Tibial nerve (tissue), 4 donors: ENCODE results near the gene ELMOD1. TPM values are rescaled to one million over a fixed set of nuclear protein-coding genes. Genes with fewer than 3 reads are reported as not detected.

Source experiments
- DNase-seq, 2 donors: peaks; one replicate each; pipeline ENCODE4 v3.0.0-alpha.2; 2019; ENCODE audit warnings: low spot score in 2 of 2
- H3K27ac ChIP-seq, 4 donors: fragments of 200-600 bp; sonication (generic) in 3 of 4; one replicate each; pipeline ENCODE4 v1.5.1; 2017 to 2019; ENCODE audit warnings: mild to moderate bottlenecking in 1 of 4
- H3K27me3 ChIP-seq, 2 donors: fragments of 200-600 bp; sonication (generic) in 1 of 2; one replicate each; pipeline versions ENCODE4 v1.5.1 to v1.6.0; 2017 to 2019
- H3K36me3 ChIP-seq, 3 donors: fragments of 200-600 bp; sonication (generic); one replicate each; pipeline ENCODE4 v1.5.1; 2018 to 2019
- H3K4me1 ChIP-seq, 4 donors: fragments of 200-600 bp; sonication (generic) in 3 of 4; one replicate each; pipeline ENCODE4 v1.5.1; 2017 to 2019
- H3K4me3 ChIP-seq, 4 donors: fragments of 200-600 bp; sonication (generic) in 3 of 4; one replicate each; pipeline ENCODE4 v1.5.1; 2017 to 2019; ENCODE audit warnings: mild to moderate bottlenecking in 1 of 4, moderate library complexity in 1 of 4
- H3K9me3 ChIP-seq, 4 donors: fragments of 200-600 bp; sonication (generic) in 3 of 4; one replicate each; pipeline ENCODE4 v1.5.1; 2017 to 2019
- EP300 ChIP-seq, 2 donors: sonication (generic); formaldehyde crosslinking; IDR thresholded peaks; one replicate each; pipeline ENCODE4 v1.6.1; 2017; ENCODE audit warnings: antibody characterized with exemption in 2 of 2, mild to moderate bottlenecking in 1 of 2
- POLR2A ChIP-seq, 2 donors: fragments of 450-650 bp; IDR thresholded peaks; one replicate each; pipeline ENCODE4 v1.6.1; 2017; ENCODE audit warnings: antibody characterized with exemption in 2 of 2, mild to moderate bottlenecking in 2 of 2, moderate library complexity in 2 of 2
- WGBS, 2 donors: methylation state at CpG; one replicate each; pipeline ENCODE4 v1.1.5; 2018; 5-methylcytosine and 5-hydroxymethylcytosine counted together
- total RNA-seq, 4 donors: library from RNA; depleted of rRNA; stranded (reverse); fragments of >200 nt; gene quantifications; one replicate each; pipeline ENCODE4 v1.1.0, GENCODE V29; 2016
- TF ChIP-seq, protein P1 (sequence below), 5 experiments: fragments of 200-600 bp in 3 of 5; fragments of 450-650 bp in 2 of 5; sonication (generic) in 3 of 5; IDR thresholded peaks; one replicate each; pipeline ENCODE4 v1.5.1; 2016 to 2019; ENCODE audit warnings: antibody characterized with exemption in 5 of 5, mild to moderate bottlenecking in 3 of 5, moderate library complexity in 2 of 5

The ELMOD1 gene
- total RNA-seq, 4 donors from 2014 or later: 0.30 to 1.2 (median 0.85) TPM

DNA sequence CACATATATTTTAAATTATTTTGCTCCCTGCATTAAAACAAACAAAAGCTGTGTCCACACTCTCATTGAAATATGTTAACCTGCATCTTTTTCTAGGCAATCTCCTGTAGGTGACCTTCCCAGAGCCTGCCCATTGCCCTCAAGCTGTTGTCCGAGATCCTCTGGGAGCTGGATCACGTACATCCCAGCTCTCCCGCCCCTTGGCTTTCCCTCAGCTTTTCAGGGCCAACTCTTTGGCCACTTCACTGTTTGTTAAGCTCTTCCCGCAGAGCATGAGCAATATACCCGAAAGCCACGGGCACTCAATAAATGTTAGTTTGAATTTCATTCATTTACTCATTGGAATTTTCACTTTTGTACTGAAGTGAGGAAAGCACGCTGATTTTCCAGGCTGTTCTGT, 32.2 kb downstream of the ELMOD1 start:
- Histone ChIP-seq H3K4me3 (no peak overlapping the region), H3K27me3 (peaks cover 0 to 4% of the 10 kb centered on the region in 2 donors), H3K36me3 (no peaks in the 10 kb centered on the region), H3K27ac (no peak overlapping the region), H3K9me3 (no peaks in the 10 kb centered on the region), H3K4me1 (peaks cover 0 to 9% (median 0%) of the 10 kb centered on the region in 4 donors)
- TF ChIP-seq EP300 (IDR thresholded peaks at IDR 0.05) (no peak), POLR2A (IDR thresholded peaks at IDR 0.05) (no peak)
- TF ChIP-seq, protein P1, sequence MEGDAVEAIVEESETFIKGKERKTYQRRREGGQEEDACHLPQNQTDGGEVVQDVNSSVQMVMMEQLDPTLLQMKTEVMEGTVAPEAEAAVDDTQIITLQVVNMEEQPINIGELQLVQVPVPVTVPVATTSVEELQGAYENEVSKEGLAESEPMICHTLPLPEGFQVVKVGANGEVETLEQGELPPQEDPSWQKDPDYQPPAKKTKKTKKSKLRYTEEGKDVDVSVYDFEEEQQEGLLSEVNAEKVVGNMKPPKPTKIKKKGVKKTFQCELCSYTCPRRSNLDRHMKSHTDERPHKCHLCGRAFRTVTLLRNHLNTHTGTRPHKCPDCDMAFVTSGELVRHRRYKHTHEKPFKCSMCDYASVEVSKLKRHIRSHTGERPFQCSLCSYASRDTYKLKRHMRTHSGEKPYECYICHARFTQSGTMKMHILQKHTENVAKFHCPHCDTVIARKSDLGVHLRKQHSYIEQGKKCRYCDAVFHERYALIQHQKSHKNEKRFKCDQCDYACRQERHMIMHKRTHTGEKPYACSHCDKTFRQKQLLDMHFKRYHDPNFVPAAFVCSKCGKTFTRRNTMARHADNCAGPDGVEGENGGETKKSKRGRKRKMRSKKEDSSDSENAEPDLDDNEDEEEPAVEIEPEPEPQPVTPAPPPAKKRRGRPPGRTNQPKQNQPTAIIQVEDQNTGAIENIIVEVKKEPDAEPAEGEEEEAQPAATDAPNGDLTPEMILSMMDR (IDR thresholded peaks at IDR 0.05): no peak
- 60 to 61% methylated on average over 7 of the region's 7 CpGs for WGBS, 2 donors
- no peak for DNase-seq

DNA sequence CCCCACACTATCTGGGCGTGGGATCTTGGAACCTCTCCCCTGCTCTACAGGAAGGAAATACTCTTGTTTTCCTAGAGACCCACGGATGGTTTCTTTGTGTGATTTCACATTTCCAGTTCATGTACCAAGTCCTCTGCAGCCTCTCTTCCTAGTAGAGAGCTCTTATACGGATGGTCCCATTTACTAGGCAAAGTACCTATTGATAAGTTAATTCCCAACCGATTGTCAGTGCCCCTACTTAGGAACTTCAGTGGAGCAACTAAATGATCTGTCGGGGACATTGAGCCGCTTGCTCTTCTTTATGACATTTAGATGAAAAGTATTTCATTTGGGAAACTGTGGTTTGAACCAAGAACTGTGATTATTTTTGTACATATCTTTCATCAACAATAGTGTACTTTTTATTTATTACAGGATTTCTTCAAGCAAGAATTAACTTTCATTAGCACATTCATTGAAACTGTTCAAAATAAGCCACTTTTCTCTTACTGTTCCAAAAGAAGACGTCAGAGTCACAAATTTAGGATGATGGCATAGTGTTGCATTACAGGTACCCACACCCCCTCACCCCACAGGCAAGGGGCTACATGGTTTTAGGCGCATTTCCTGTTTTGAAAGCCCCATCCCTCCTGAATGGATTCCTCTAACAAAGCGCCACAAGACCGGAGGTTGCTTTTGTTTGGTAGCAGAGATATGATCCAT, 34.2 kb downstream of the ELMOD1 start:
- WGBS, 2 donors: 51 to 53% methylated on average over 10 of the region's 10 CpGs
- TF ChIP-seq, protein P1 (IDR thresholded peaks at IDR 0.05): no peak

DNA sequence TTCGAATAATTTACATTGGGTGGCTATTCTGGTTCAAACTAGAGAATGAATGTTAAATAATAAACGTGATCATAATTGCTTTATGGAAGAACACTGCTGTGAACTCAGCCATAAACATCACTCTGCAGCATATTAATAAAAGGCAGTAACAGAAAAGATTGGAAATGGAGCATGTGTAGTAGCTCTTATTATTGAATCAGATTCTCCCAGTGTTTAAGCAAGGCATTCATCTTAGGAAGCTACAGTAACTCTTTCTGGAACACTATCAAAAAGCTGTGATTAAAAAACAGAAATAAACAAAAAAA, 34.7 kb downstream of the ELMOD1 start:
- Histone ChIP-seq H3K27ac (no peak overlapping the region), H3K27me3 (peaks cover 0 to 9% of the 10 kb centered on the region in 2 donors), H3K36me3 (no peaks in the 10 kb centered on the region), H3K4me1 (peaks cover 0 to 2% (median 0%) of the 10 kb centered on the region in 4 donors), H3K9me3 (no peaks in the 10 kb centered on the region), H3K4me3 (no peak overlapping the region)
- DNase-seq: no peak
- TF ChIP-seq EP300 (IDR thresholded peaks at IDR 0.05) (no peak), POLR2A (IDR thresholded peaks at IDR 0.05) (no peak)
- TF ChIP-seq, protein P1 (IDR thresholded peaks at IDR 0.05): no peak
- 42 to 45% methylated on average over 2 of the region's 2 CpGs for WGBS, 2 donors

More for the DNA sequence above, 34.2 kb downstream of the ELMOD1 start:
- Histone ChIP-seq H3K27me3 (peaks cover 0 to 9% of the 10 kb centered on the region in 2 donors), H3K4me1 (peaks cover 0 to 7% (median 0%) of the 10 kb centered on the region in 4 donors), H3K4me3 (no peak overlapping the region), H3K36me3 (no peaks in the 10 kb centered on the region), H3K9me3 (no peaks in the 10 kb centered on the region), H3K27ac (no peak overlapping the region)
- no peak for DNase-seq

DNA sequence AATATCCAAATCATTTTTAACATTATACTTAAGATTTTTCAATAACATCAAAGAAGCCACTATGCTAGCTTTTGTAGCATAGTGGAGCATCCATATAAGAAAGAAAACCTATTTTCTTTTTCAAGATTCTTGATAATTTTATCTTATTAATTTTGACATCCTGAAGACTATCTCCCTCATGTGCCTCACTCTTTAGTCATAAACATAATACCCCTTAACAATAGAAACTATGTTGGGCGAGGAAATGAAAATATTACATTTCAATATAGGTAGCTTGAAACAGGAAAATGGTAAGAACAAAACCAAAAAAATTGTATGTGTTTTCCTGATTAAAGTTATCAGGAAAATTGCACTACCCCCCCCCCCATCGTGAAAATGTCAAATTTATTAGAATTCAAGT, 40.1 kb downstream of the ELMOD1 start:
- peaks cover 0 to 16% of the 10 kb centered on the region in 2 donors for H3K27me3 ChIP-seq
- H3K36me3 ChIP-seq: no peaks in the 10 kb centered on the region
- no peaks in the 10 kb centered on the region for H3K9me3 ChIP-seq
- no peaks in the 10 kb centered on the region for H3K4me1 ChIP-seq
- DNase-seq: no peak
- no peak overlapping the region for H3K4me3 ChIP-seq
- TF ChIP-seq POLR2A (IDR thresholded peaks at IDR 0.05): no peak
- no peak for TF ChIP-seq EP300 (IDR thresholded peaks at IDR 0.05)
- TF ChIP-seq, protein P1 (IDR thresholded peaks at IDR 0.05): no peak
- WGBS, 2 donors: 81 to 85% methylated on average over 2 of the region's 2 CpGs
- H3K27ac ChIP-seq: no peak overlapping the region

DNA sequence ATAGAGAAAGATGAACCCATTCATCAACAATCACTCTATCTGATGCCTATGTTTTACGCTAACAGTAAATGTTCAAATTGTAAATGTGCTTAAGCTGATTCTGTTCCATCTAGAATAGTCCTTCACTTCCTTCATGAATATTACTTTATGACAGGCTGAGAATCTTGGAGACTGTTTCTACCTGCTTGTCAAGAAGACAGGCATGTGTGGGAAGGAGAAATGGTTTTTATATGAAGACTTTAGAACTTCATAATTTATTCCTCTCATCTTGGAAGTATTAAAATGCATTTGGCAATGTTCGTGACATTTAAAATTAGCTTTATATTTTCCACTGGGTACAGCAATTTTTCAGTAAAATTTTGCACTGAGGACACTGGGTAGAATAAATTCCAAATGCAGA, 41.0 kb downstream of the ELMOD1 start:
- no peak overlapping the region for H3K27ac ChIP-seq
- H3K36me3 ChIP-seq: no peaks in the 10 kb centered on the region
- no peak for DNase-seq
- no peaks in the 10 kb centered on the region for H3K9me3 ChIP-seq
- no peaks in the 10 kb centered on the region for H3K4me1 ChIP-seq
- H3K4me3 ChIP-seq: no peak overlapping the region
- TF ChIP-seq EP300 (IDR thresholded peaks at IDR 0.05): no peak
- peaks cover 0 to 16% of the 10 kb centered on the region in 2 donors for H3K27me3 ChIP-seq
- WGBS, 2 donors: 74 to 75% methylated on average over 2 of the region's 2 CpGs
